ENCODE measurements around the gene BCAR1. TPM values are rescaled to one million over a fixed set of nuclear protein-coding genes. Genes with fewer than 3 reads are reported as not detected.
A peak's percentile ranks its signal among the peaks of the same experiment; 100 is the strongest.

BCAR1 gene
- total RNA-seq, 1 donor from 2014 or later: 61.7 TPM

DNA sequence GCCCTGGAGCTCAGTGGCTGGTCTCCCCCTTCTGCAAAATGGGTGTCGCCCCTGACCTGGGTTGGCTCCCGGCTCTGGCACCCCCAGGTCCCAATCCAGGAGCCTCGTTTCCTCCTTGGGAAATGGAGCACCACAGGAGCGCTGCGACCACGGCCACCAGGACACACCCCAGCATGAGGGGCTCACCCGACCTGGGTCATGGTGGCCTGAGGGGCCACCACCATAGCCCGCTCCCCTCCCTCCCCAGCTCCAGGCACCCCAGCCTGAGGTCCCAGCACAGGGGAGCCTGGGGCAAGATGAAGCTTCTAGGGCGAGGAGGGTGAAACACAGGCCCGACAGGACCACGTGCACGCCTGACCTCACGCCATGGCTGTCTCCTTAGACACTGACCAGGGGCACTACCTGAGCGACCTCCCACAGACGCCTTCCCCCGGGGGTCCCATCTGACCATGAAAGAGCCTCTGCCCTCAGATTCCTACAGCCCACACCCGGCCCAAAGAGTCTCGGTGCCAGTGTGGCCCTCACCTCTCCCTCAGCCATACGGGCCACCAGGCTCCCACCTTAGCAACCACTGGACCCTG is 11.8 kb downstream of the BCAR1 start:
- Histone ChIP-seq H3K4me3 (no peak overlapping the region), H3K9me3 (no peaks in the 10 kb centered on the region), H3K27ac (peak overlapping the region; percentile 66), H3K36me3 (peaks cover 42% of the 10 kb centered on the region), H3K27me3 (no peaks in the 10 kb centered on the region), H3K4me1 (peaks cover 34% of the 10 kb centered on the region)
- TF ChIP-seq CTCF (IDR thresholded peaks at IDR 0.05): no peak
- ATAC-seq: no peak
- intact Hi-C loops (cut with DNase I): no loop called here
- DNase-seq: peak; percentile 56

GRCh38 chr16:75238853-75239541 is 12.4 kb downstream of the BCAR1 start:
- Histone ChIP-seq H3K4me1 (peaks cover 31% of the 10 kb centered on the region), H3K36me3 (peaks cover 42% of the 10 kb centered on the region)
- intact Hi-C loops (cut with DNase I): no loop called here

GRCh38 chr16:75238132-75238852 is 13.1 kb downstream of the BCAR1 start:
- DNase-seq: peak; percentile 79
- no peak for TF ChIP-seq CTCF (IDR thresholded peaks at IDR 0.05)
- ATAC-seq: peak; percentile 38
- Histone ChIP-seq H3K36me3 (peaks cover 46% of the 10 kb centered on the region), H3K27ac (peak overlapping the region; percentile 66), H3K4me1 (peaks cover 24% of the 10 kb centered on the region), H3K27me3 (no peaks in the 10 kb centered on the region), H3K4me3 (no peak overlapping the region), H3K9me3 (no peaks in the 10 kb centered on the region)
- intact Hi-C loops (cut with DNase I): no loop called here

More at GRCh38 chr16:75238853-75239541, 12.4 kb downstream of the BCAR1 start:
- Histone ChIP-seq H3K4me3 (no peak overlapping the region), H3K27ac (peak overlapping the region; percentile 66), H3K27me3 (no peaks in the 10 kb centered on the region), H3K9me3 (no peaks in the 10 kb centered on the region)
- no peak for ATAC-seq
- DNase-seq: no peak
- no peak for TF ChIP-seq CTCF (IDR thresholded peaks at IDR 0.05)

DNA sequence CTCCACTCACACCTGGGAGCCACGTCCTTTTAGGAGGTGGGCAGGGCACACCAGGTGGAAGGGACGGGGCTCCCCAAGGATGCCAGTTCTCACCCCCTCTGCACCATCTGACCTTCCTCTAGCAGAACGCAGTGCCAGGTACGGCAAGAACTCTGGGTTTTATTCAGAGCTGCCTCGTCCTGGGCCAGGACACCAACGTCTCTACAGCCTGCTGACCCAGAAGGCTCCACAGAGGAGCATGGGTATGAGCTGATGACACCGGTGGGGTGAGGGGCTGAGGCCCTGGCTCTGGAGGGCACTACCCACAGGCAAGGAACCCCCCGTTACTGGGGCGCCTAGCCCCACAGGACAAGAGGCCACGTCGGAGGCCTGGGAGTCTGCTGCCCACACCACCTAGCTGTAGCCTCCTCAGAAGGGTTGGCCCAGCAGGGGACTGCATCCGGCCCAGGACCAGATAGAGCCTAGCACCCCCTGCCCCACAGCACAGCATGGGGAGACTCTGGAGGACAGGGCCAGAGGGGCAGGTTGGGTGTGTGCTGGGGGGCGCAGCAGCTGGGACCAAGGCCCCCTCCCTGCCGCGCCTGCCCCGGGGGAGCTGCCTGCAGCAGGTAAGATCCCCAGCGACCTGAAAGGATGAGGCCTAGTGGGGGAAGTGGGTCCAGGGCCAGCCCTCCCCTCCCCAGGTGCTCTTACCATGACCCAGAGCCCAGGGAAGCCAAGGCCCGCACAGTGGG is 13.9 kb downstream of the BCAR1 start:
- H3K4me1 ChIP-seq: peaks cover 24% of the 10 kb centered on the region
- H3K27me3 ChIP-seq: no peaks in the 10 kb centered on the region
- no peaks in the 10 kb centered on the region for H3K9me3 ChIP-seq
- no peak for ATAC-seq
- H3K4me3 ChIP-seq: no peak overlapping the region
- peak; percentile 52 for DNase-seq
- TF ChIP-seq CTCF (IDR thresholded peaks at IDR 0.05): no peak
- peak overlapping the region; percentile 55 for H3K27ac ChIP-seq
- intact Hi-C loops (cut with DNase I): no loop called here
- H3K36me3 ChIP-seq: peaks cover 48% of the 10 kb centered on the region

DNA sequence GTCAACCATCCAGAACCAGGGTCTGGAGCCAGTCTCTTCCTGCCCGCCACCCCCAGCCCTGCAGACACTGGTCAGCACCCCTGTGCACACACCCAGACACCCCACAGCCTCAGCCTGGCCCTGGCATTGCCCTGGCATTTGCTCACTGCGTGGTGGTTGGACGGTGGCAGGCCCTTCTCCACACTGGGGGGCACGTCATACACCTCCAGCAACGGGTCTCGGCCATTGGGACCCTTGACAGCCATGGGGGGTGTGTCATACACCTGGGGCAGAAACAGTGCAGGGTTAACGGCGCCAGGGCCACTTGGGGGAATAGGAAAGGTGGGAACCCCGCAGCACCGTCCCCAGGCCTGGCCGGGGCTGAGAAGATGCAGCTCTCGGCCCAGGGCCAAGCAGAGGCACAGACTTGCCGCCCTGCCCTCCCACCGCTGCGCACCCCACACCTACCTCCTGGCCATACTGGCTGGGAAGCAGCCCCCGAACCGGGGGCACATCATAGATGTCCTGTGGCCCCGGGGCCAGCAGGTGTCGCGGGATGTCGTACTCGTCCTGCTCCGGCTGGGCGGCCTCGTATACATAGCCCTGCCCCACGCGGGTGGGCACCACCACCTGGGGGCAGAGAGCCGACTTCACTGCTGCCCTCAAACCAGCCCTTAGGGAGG is 14.6 kb downstream of the BCAR1 start:
- TF ChIP-seq CTCF (IDR thresholded peaks at IDR 0.05): no peak
- intact Hi-C loops (cut with DNase I): no loop called here
- peaks cover 47% of the 10 kb centered on the region for H3K36me3 ChIP-seq
- no peak overlapping the region for H3K27ac ChIP-seq
- H3K27me3 ChIP-seq: no peaks in the 10 kb centered on the region
- no peak overlapping the region for H3K4me3 ChIP-seq
- no peaks in the 10 kb centered on the region for H3K9me3 ChIP-seq
- H3K4me1 ChIP-seq: peaks cover 24% of the 10 kb centered on the region
- no peak for ATAC-seq
- DNase-seq: peak; percentile 66
